Activated CD4-positive, alpha-beta T cell treated with anti-CD3 and anti-CD28 coated beads for 24 hours (primary cell): ENCODE results near the gene PIAS2.

ENCODE experiments used
- DNase-seq, 2 donors: peaks; one replicate each; pipeline ENCODE4 v3.0.0-alpha.2; 2020; ENCODE audit warnings: low read depth in 2 of 2

Gene PIAS2

GRCh38 chr18:46761059-46761769 lies 156.1 kb downstream of the PIAS2 start:
- no peak for DNase-seq

GRCh38 chr18:46759890-46760289 lies 157.4 kb downstream of the PIAS2 start:
- no peak for DNase-seq

- no peak for DNase-seq
Observed at GRCh38 chr18:46756559-46757201, 160.6 kb downstream of the PIAS2 start, which contains the start of gene ST8SIA5. ST8SIA5 (minus strand) TSS chr18:46757053; CDS start chr18:46756508, 545 bp downstream.

DNA sequence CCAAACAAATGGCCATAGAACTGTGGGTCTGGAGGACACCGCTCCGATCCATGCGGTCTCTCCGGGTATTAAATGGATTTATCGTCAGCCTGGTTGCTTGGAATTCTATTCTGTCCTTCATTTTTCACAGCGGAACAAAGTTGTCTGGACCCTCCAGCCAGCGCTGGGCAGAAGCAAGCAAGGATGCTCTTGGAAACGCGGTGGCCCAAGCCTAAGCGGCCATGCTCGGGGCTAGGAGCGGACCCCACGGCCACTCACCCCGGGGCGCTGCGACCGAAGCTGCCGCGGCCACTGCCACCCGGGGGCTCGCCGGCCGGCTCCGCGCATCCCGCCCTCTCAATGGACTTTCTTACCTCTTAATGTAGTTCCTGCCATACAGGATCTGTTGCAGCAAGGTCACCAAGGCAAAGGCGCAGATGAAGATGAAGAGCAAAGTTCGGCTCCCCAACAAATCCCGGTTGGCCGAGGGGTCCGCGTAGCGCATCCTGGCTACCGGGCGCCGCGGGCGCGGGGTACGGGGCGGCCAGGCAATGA lies 161.2 kb downstream of the PIAS2 start:
- DNase-seq = no peak

DNA sequence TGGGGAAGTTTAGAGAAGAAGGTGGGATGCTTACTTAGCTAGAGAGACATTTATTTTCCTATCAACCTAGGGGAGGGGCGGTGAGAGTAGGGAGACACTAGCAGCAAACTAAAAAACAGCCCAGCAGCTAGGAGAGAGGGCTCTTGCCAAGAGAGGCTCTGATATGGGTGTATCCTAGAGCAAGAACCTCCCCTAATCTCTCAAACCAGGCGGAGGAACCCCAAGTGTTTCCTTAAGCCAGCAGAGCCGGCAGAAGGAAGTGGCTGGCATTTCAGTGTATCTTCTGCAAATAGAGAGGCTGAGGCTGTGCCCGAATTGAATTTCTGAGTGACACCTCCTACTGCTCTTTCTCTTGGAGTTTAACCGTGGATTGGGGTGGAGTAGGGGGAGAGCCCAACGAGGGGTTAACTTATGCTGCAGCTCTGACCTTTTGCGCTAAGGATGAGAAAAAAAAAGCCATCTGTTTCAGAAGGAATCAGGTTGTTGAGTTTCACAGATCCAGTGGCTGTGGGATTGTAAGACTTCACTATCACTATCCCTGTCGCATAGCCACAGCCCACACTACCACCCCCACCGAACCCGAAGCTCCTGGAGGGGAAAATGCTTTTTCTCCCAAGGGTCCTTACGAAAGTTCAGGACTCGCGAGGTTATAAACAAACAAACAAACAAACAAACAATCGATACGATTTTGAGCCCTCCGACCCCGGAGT lies 161.8 kb downstream of the PIAS2 start:
- no peak for DNase-seq

DNA sequence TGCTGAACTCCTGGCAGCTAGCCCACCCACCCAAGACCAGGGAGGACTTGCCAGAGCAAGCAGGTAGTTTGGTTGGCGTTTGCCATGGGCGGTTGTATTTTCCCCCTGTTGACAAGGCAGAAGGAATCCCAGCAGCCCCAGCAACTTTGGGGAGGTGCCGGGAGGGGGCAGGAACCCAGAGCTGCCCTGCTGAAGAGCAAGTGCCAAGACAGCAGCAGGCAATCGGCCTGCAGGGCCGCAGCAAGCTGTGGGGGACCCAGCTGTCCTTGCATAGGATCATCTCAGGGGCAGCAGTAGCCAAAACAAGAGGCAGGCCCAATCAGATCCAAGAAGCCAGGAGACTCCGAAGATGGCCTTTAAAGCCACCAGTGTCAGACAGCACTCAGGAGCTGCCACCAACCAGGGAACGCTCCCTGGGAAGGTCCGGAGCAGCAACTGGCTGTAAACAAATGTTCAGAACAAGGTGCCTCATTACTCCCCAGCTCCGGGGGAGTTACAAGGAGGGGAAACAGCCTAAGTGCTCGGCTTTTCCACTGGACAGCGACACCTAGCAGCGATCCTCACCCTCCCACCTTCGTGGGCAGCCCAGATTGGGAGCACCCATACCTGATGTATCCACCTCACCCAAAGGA lies 162.5 kb downstream of the PIAS2 start:
- DNase-seq = no peak

DNA sequence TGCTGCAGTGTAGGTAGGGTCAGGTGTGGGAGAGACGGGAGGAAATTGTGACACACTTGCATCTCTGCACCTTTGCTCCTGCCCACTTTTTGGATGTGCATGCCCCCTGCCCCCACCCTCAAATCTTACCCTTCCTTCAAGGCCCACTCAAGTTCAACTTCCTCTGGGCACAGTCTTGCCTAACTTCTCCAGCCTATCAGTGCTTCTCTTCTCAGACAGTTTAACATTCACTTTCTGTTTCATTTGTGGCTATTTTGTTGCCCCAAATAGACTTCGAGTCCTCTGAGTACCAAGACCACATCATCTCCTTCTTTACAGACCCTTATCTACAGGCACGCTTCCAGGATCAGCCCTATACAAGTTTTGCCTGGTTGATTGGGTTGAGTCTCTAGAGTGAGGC lies 163.1 kb downstream of the PIAS2 start:
- no peak for DNase-seq
